Activated CD8-positive, alpha-beta memory T cell treated with anti-CD3 and anti-CD28 coated beads for 1 hour (primary cell): Measurements from ENCODE around the gene BANP.
"Not testable (repeated sequence)": the region's sequence is repeated elsewhere in the genome, so short reads cannot be mapped to it uniquely, and the experiment has no call there.

Source experiments
- DNase-seq, 2 donors: peaks; one replicate each; pipeline ENCODE4 v3.0.0-alpha.2; 2020; ENCODE audit warnings: low read depth in 1 of 2; ENCODE audit errors: extremely low read depth in 1 of 2

Gene BANP

GRCh38 chr16:87926246-87927194 lies 24.7 kb upstream of the BANP start:
- no peak for DNase-seq

GRCh38 chr16:87927195-87927562 lies 24.1 kb upstream of the BANP start:
- DNase-seq, result no peak

- DNase-seq, result no peak
These were observed 21.2 kb upstream of the BANP start for GRCh38 chr16:87929986-87930385.

- no peak for DNase-seq
These were observed 20.8 kb upstream of the BANP start for GRCh38 chr16:87930456-87930855.

- no peak for DNase-seq
These were observed 19.7 kb upstream of the BANP start for GRCh38 chr16:87931504-87931903.

- not testable (repeated sequence) for DNase-seq
These were observed 18.6 kb upstream of the BANP start for GRCh38 chr16:87932475-87933139.

- DNase-seq, result no peak
These were observed 18.1 kb upstream of the BANP start for GRCh38 chr16:87933140-87933495.

GRCh38 chr16:87934752-87935425 lies 16.3 kb upstream of the BANP start:
- not testable (repeated sequence) for DNase-seq

- DNase-seq, result not testable (repeated sequence)
These were observed 15.2 kb upstream of the BANP start for GRCh38 chr16:87936016-87936374.

- DNase-seq, result no peak
These were observed 14.6 kb upstream of the BANP start, which contains the start of gene CA5A for GRCh38 chr16:87936375-87937230. CA5A (minus strand) TSS chr16:87936529; CDS start chr16:87936450, 79 bp downstream.

GRCh38 chr16:87937231-87937542 lies 14.0 kb upstream of the BANP start:
- not testable (repeated sequence) for DNase-seq

GRCh38 chr16:87938412-87938949 lies 12.8 kb upstream of the BANP start:
- DNase-seq, result no peak

GRCh38 chr16:87939562-87940423 lies 11.4 kb upstream of the BANP start:
- no peak for DNase-seq

- no peak for DNase-seq
These were observed 8.6 kb upstream of the BANP start for GRCh38 chr16:87942680-87943079.

GRCh38 chr16:87945351-87946042 lies 5.7 kb upstream of the BANP start:
- no peak for DNase-seq

GRCh38 chr16:87946596-87947347 lies 4.5 kb upstream of the BANP start:
- DNase-seq, result no peak

GRCh38 chr16:87947356-87948118 lies 3.7 kb upstream of the BANP start:
- DNase-seq, result no peak

GRCh38 chr16:87948119-87948545 lies 3.1 kb upstream of the BANP start:
- no peak for DNase-seq
